OCI-LY1 (cell line): ENCODE measurements around the gene MYO5C.

Experiments
- H2AFZ ChIP-seq: fragments of 200-600 bp; sonication (generic), shearing (Covaris generic); 2 replicates; pipeline ENCODE4 v1.6.0; 2014; ENCODE audit warnings: antibody characterized with exemption, mild to moderate bottlenecking, low read length
- H3F3A ChIP-seq: fragments of 200-600 bp; sonication (generic), shearing (Covaris generic); 2 replicates; pipeline ENCODE4 v1.6.0; 2014; ENCODE audit warnings: mild to moderate bottlenecking, antibody characterized with exemption, low read length, moderate library complexity; ENCODE audit not compliant: insufficient read depth
- H3K27ac ChIP-seq: fragments of 200-600 bp; sonication (generic); 2 replicates; pipeline ENCODE4 v1.5.1; 2014; ENCODE audit warnings: low read length, mixed run types, mild to moderate bottlenecking, low read depth; ENCODE audit not compliant: poor library complexity, severe bottlenecking
- H3K27me3 ChIP-seq: fragments of 200-600 bp; sonication (generic); 2 replicates; pipeline ENCODE4 v1.6.0; 2014; ENCODE audit warnings: antibody characterized with exemption, mild to moderate bottlenecking, low read length, moderate library complexity; ENCODE audit not compliant: insufficient read depth
- H3K36me3 ChIP-seq: fragments of 200-600 bp; sonication (generic); 2 replicates; pipeline ENCODE4 v1.6.1; 2014; ENCODE audit warnings: mild to moderate bottlenecking, antibody characterized with exemption, low read length, moderate library complexity, mixed read lengths; ENCODE audit not compliant: insufficient read depth
- H3K4me1 ChIP-seq: fragments of 200-600 bp; sonication (generic); 2 replicates; pipeline ENCODE4 v1.5.1; 2014; ENCODE audit warnings: mild to moderate bottlenecking, low read length, moderate library complexity; ENCODE audit not compliant: insufficient read depth, severe bottlenecking
- H3K4me2 ChIP-seq: fragments of 200-600 bp; sonication (generic), shearing (Covaris generic); 2 replicates; pipeline ENCODE4 v1.6.1; 2014; ENCODE audit warnings: low read length
- H3K4me3 ChIP-seq: fragments of 200-600 bp; sonication (generic); 2 replicates; pipeline ENCODE4 v1.5.1; 2014; ENCODE audit warnings: low read length, low read depth, mild to moderate bottlenecking, mixed read lengths; ENCODE audit not compliant: poor library complexity, severe bottlenecking
- H3K79me2 ChIP-seq: fragments of 200-600 bp; shearing (Covaris generic); 2 replicates; pipeline ENCODE4 v1.6.1; 2016; ENCODE audit warnings: mixed run types, low read length, mixed read lengths; ENCODE audit not compliant: insufficient read depth
- H3K9ac ChIP-seq: fragments of 200-600 bp; sonication (generic), shearing (Covaris generic); 2 replicates; pipeline ENCODE4 v1.6.1; 2014; ENCODE audit warnings: mild to moderate bottlenecking, low read length, mixed read lengths
- H3K9me2 ChIP-seq: fragments of 200-600 bp; sonication (generic), shearing (Covaris generic); 2 replicates; pipeline ENCODE4 v1.6.1; 2014; ENCODE audit warnings: low read depth, mild to moderate bottlenecking, low read length, mixed read lengths
- H3K9me3 ChIP-seq: fragments of 200-600 bp; shearing (Covaris generic); 2 replicates; pipeline ENCODE4 v1.6.1; 2014; ENCODE audit warnings: low read length, mixed read lengths
- H4K20me1 ChIP-seq: fragments of 200-600 bp; sonication (generic), shearing (Covaris generic); 2 replicates; pipeline ENCODE4 v1.6.0; 2016; ENCODE audit warnings: mild to moderate bottlenecking, low read length; ENCODE audit not compliant: insufficient read depth
- EZH2 ChIP-seq: fragments of 200-600 bp; sonication (generic), shearing (Covaris generic); IDR thresholded peaks from 2 replicates; pipeline ENCODE4 v1.8.0; 2017; ENCODE audit warnings: borderline replicate concordance, mixed run types, mild to moderate bottlenecking, antibody characterized with exemption, low read length, moderate library complexity, mixed read lengths
- TF ChIP-seq, protein P1 (sequence below): fragments of 200-600 bp; sonication (generic), shearing (Covaris generic); IDR thresholded peaks from 2 replicates; pipeline ENCODE4 v1.5.1; 2017; ENCODE audit warnings: mild to moderate bottlenecking, antibody characterized with exemption, low read length, moderate library complexity, mixed read lengths

The MYO5C gene

DNA sequence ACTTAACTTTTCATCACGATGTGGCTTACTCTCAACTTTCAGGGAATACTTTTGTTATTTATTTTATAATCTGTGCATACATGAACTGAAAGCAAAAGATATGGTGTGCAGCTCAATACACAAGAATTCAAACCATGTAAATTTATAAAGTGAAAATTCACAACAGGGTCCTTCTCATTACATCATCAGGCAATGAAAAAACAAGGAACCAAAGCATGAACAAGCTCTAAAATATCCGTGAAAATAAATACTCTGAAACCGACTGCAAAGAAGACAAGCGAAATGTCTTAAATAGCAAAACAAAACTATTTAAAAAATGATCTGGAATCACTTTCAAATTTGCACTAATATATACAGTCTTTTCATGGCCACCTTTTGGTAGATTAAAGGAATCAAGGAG lies 133.3 kb downstream of the MYO5C start:
- Histone ChIP-seq H3K36me3 (peaks cover 31% of the 10 kb centered on the region; the same call in 1 of the 2 replicates), H3K4me1 (peaks cover 31% of the 10 kb centered on the region), H3K9ac (no peak overlapping the region), H3K4me3 (no peak overlapping the region), H4K20me1 (no peaks in the 10 kb centered on the region), H3F3A (peaks cover 4% of the 10 kb centered on the region; the same call in 1 of the 2 replicates), H3K9me2 (no peaks in the 10 kb centered on the region), H3K27ac (no peak overlapping the region), H2AFZ (no peak overlapping the region), H3K4me2 (no peak overlapping the region), H3K9me3 (no peaks in the 10 kb centered on the region), H3K79me2 (peaks cover 22% of the 10 kb centered on the region), H3K27me3 (no peaks in the 10 kb centered on the region)
- TF ChIP-seq, protein P1, sequence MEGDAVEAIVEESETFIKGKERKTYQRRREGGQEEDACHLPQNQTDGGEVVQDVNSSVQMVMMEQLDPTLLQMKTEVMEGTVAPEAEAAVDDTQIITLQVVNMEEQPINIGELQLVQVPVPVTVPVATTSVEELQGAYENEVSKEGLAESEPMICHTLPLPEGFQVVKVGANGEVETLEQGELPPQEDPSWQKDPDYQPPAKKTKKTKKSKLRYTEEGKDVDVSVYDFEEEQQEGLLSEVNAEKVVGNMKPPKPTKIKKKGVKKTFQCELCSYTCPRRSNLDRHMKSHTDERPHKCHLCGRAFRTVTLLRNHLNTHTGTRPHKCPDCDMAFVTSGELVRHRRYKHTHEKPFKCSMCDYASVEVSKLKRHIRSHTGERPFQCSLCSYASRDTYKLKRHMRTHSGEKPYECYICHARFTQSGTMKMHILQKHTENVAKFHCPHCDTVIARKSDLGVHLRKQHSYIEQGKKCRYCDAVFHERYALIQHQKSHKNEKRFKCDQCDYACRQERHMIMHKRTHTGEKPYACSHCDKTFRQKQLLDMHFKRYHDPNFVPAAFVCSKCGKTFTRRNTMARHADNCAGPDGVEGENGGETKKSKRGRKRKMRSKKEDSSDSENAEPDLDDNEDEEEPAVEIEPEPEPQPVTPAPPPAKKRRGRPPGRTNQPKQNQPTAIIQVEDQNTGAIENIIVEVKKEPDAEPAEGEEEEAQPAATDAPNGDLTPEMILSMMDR: no peak

DNA sequence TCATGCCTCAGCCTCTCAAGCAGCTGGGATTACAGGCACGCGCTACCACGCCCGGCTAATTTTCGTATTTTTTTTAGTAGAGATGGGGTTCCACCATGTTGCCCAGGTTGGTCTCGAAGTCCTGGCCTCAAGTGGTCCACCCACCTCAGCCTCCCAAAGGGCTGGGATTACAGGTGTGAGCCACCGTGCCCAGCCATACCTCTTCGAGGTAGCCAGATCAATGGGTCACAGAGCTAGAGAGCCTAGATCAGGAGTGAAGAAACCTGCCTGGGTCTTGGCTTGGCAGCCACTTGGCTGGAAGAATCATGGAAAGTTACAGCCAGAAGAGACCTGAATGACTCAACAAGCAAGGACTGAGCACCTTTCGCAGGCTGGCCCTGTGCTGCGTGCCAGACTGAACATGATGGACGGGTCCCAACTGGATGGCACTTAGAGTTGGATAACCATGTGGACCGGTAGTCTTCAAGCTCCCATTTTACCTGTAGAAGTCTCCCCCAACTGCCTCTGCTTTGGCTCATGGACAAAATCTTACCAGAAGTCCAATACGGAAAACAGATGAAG lies 134.1 kb downstream of the MYO5C start:
- H3F3A ChIP-seq: peaks cover 4% of the 10 kb centered on the region; the same call in 1 of the 2 replicates
- no peaks in the 10 kb centered on the region for H3K9me3 ChIP-seq
- no peak overlapping the region for H3K4me2 ChIP-seq
- H3K9me2 ChIP-seq: no peaks in the 10 kb centered on the region
- peaks cover 31% of the 10 kb centered on the region; the same call in 1 of the 2 replicates for H3K36me3 ChIP-seq
- H3K27ac ChIP-seq: no peak overlapping the region
- H3K9ac ChIP-seq: no peak overlapping the region
- no peaks in the 10 kb centered on the region for H3K27me3 ChIP-seq
- H2AFZ ChIP-seq: no peak overlapping the region
- H3K4me3 ChIP-seq: no peak overlapping the region
- H4K20me1 ChIP-seq: no peaks in the 10 kb centered on the region
- TF ChIP-seq EZH2: no peak
- TF ChIP-seq, protein P1: no peak
- H3K79me2 ChIP-seq: peaks cover 16% of the 10 kb centered on the region; the same call in 1 of the 2 replicates
- peaks cover 24% of the 10 kb centered on the region for H3K4me1 ChIP-seq

DNA sequence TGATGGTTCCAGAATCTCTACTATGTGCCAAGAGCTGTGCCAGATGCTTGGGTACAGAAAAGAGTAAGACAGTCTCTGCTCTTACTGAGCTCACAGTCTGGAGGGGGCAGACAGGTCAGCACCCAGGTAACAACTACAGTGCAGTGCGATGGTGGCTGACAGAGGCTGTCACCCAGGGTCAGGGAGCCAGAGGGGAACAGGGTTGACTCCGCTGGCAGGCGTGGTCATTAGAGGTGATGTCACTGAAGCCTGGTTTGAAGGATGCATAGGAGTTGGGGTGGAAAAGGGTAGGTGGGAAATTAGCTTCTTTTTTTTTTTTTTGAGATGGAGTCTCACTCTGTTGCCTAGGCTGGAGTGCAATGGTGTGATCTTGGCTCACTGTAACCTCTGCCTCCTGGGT lies 136.0 kb downstream of the MYO5C start:
- no peak overlapping the region for H3K27ac ChIP-seq
- no peaks in the 10 kb centered on the region for H3K27me3 ChIP-seq
- H4K20me1 ChIP-seq: no peaks in the 10 kb centered on the region
- H3K4me2 ChIP-seq: no peak overlapping the region
- no peaks in the 10 kb centered on the region for H3K9me3 ChIP-seq
- peaks cover 31% of the 10 kb centered on the region; the same call in 1 of the 2 replicates for H3K36me3 ChIP-seq
- no peak for TF ChIP-seq EZH2
- TF ChIP-seq, protein P1: no peak
- H3K4me3 ChIP-seq: no peak overlapping the region
- H3K79me2 ChIP-seq: peaks cover 5% of the 10 kb centered on the region; the same call in 1 of the 2 replicates
- H3F3A ChIP-seq: no peaks in the 10 kb centered on the region
- H3K4me1 ChIP-seq: peaks cover 23% of the 10 kb centered on the region
- H2AFZ ChIP-seq: no peak overlapping the region
- no peak overlapping the region for H3K9ac ChIP-seq
- H3K9me2 ChIP-seq: no peaks in the 10 kb centered on the region
